ENCODE measurements around the gene OR6C4.
"Not testable (repeated sequence)": the region's sequence is repeated elsewhere in the genome, so short reads cannot be mapped to it uniquely, and the experiment has no call there.

The OR6C4 gene

DNA sequence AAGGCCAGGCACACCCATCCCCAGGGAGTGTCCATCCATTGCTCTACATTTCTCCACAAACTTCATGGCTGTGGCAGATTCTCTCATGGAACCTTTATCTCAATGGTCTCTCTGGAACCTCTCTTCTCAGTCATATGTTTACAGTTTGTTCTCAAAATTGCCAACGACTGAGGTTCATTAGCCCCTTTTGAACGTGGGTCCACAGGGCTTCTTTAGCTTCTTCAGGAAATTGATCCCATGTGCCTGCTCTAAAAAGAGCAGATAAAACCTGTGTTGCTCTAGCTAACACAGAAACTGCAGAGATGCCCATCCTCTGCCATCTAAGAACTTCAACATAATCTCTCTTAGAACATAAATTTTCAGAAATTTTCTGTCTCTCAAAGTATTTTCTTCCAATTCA is at the start of gene OR6C4:
OR6C4 (plus strand) TSS at position 301 of the 400 bp plus-strand sequence. CDS start 1,625 bp downstream, outside the sequence.
- DNase-seq: no peak

DNA sequence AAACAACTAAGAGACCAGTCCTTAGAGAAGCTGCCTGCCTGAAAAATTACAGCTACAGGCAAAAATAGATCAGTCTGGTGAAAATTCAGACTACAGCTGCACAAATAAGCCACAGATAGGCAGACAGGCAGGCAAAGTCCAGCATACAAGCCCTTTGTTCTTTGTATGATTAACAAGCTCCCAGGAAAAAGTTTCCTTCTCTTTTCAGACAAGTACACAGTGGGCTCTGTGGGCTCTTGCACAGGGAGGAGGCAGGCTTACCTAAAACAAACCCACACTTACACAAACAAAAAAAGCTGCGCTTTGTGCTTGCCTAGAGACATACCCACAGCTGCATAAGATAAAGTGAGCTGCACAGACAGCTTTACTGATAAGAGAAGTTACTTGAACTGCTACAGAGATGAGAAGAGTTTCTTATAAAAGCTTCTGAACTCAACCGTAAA is 49.6 kb upstream of the OR6C4 start:
- peak in 3 of 56 donors; percentile 4 to 38 (median 30) for DNase-seq

DNA sequence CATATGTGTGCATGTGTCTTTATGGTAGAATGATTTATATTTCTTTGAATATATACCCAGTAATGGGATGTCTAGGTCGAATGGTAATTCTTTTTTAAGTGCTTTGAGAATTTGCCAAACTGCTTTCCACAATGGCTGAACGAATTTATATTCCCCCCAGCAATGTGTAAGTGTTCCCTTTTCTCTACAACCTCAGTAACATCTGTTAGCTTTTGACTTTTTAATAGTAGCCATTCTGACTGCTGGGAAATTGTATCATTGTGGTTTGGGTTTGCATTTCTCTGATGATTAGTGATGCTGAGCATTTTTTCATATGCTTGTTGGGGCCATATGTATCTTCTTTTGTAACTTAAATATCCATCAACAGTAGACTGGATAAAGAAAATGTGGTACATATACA is 47.8 kb upstream of the OR6C4 start:
- DNase-seq: no peak

DNA sequence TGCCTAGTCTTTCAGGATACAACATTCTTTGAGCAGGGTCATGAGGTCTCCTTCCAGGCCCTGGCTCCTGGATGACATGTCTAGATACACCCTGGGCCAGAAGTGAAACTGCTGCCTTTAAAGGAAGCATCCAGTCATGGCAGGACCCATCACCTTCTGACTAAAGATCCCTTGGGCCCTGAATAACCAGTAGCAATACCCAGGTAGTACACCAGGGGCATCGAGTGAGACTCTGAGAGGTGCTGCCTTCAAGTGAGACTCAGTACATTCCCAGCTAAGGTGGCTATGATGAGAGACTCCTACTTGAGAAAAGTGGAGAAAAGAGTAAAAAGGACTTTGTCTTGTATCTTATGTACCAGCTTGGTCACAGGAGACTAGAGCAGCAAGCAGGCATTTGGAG is 33.7 kb upstream of the OR6C4 start:
- DNase-seq: no peak

DNA sequence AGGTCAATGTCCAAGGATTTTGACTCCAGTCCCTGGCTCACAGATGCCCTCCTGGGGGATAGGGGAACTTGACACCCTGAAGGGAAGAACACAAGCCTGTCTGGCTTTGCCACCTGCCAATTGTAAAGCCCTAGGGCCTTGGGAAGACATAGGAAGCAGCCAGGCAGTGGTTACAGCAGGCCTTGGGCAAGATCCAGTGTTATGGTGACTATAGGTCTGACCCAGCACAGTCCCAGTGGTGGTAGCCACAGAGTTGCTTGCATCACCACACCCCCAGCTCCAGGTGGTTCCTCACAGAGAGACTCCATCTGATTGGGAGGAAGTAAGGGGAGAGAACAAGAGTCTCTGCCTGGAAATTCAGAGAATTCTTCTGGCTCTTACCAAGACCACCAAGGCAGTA is 33.0 kb upstream of the OR6C4 start:
- no peak for DNase-seq

DNA sequence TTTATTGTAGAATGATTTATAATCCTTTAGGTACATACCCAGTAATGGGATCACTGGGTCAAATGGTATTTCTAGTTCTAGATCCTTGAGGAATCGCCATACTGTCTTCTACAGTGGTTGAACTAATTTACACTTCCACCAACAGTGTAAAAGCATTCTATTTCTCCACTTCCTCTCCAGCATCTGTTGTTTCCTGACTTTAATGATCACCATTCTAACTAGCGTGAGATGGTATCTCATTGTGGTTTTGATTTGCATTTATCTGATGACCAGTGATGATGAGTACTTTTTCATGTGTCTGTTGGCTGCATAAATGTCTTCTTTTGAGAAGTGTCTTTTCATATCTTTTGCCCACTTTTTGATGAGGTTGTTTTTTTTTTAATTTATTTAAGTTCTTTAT is 1.2 kb upstream of the OR6C4 start:
- DNase-seq: not testable (repeated sequence)

DNA sequence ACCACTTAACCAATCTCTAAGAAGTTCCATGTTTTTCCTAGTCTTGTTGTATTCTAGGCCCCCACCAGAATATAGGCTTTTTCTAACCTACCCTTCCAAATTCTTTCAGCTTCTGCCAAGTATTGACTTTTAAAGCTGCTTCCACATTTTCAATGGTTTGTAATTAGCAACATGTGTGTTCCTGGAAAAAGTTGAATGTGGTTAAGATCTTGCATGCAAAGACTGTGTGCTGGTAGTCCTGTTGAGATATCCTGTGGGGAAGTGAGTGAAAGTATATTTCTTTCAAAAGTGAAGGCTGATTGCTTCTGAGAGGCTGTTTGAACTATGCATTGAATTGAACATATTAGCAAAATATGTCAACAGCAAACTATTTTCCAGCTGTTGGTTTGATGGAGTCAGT is 646 bp upstream of the OR6C4 start:
- DNase-seq: no peak

DNA sequence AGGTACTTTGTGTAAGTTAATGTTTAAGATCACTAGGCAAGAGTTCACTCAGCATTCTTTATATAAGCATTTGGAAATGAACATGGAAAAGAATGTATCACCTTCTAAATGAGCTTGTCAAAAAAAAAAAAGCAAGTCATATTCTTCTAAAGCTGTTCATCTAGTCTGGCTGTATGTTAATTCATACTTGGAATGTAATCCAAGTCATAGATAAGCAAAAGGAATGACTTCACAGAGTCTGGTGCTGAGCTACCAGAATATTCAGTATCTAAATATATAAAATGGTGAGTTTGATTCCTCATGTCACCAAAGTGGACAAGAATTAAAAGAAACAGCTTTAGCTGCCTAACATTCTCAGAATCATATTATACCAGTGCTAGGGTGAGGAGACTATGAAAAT is 4.9 kb downstream of the OR6C4 start:
- DNase-seq: no peak

DNA sequence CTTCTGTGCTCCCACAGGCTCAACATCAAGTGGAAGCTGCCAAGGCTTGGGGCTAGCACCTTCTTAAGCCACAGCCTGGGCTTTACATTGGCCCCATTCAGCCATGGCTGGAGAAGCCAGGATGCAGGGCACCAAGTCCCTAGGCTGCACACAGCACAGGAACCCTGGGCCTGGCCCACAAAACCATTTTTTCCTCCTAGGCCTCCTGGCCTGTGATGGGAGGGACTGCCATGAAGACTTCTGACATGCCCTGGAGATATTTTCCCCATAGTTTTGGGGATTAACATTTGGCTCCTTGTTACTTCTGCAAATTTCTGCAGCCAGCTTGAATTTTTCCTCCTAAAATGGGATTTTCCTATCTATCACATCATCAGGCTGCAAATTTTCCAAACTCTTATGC is 20.7 kb downstream of the OR6C4 start:
- not testable (repeated sequence) for DNase-seq

DNA sequence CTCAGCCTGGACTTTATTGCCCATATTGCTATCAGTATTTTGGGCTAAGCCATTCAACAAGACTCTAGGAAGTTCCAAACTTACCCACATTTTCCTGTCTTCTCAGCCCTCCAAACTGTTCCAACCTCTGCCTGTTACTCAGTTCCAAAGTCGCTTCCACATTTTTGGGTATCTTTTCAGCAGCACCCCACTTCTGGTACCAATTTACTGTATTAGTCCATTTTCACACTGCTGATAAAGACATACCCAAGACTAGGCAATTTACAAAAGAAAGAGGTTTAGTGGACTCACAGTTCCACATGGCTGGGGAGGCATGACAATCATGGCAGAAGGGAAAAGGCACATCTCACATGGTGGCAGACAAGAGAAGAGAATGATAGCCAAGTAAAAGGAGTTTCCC is 21.3 kb downstream of the OR6C4 start:
- not testable (repeated sequence) for DNase-seq

DNA sequence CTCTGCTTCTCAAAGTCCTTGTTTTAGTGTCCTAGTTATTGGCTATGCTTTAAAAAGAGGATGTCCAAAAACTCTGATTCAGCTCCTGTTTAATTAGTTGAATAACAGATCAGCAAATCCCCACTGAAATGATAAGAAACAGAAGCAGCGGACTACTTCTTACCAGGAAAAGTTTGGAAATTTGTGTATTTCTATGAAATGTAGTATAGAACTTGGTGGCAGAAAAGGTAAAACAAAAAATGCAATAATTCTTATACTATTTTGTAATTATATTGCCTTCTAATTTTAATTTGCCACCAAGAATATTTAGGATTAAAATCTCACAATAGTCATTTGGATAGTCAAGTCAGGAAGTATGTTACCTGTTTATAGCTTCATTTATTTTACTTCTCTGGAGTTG is 22.8 kb downstream of the OR6C4 start, which contains the start of gene OR2AP1:
OR2AP1 (plus strand) TSS at position 301 of the 400 bp plus-strand sequence. CDS start 1,947 bp downstream, outside the sequence.
- DNase-seq: no peak

DNA sequence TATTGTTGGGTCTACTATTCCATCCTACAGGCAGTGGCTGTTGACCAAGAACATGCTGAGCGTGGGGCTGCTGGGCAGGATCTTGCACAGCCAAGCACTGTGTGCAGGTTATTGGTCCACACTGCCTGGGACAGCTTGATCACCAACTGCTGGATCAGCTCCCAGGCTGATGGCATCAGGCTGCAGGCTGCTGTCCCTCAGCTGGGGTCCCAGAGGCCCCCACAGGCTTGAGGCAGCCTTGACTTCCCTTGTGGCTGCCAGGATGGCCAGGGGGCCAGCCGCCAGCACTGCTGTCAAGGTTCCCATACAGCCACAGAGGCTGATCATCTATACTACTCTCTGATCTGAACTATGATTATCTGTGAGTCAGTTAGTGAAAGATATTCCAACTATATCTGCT is 32.7 kb downstream of the OR6C4 start:
- DNase-seq: no peak

DNA sequence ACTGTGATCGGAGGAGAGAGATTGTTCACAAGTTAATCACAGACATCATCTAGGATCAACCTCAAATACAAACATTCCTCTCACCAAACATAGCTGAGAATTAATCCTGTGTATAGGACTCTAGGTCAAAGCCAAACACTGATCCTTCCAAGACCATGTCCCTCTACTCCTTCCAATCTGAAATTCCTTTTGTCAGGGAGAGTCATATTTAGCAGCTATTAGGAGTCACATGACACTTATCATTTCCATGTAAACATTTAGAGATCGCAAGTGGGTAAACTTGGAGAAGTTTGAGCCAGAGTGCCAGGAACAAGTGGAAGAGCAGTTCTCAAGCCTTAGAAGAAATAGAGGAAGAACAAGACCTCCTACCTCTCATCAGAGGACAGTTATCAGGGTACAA is 36.4 kb downstream of the OR6C4 start:
- no peak for DNase-seq

DNA sequence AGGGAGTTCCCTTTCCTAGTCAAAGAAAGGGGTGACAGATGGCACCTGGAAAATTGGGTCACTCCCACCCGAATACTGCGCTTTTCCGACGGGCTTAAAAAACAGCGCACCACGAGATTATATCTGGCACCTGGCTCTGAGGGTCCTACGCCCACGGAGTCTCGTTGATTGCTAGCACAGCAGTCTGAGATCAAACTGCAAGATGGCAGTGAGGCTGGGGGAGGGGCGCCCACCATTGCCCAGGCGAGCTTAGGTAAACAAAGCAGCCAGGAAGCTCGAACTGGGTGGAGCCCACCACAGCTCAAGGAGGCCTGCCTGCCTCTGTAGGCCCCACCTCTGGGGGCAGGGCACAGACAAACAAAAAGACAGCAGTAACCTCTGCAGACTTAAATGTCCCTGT is 40.8 kb downstream of the OR6C4 start:
- DNase-seq: not testable (repeated sequence)

All from nucleus accumbens (tissue), 56 donors.